Hematopoietic multipotent progenitor cell treated with erythropoietin and hydrocortisone succinate and interleukin-3 and kit ligand, for 8 days (in vitro differentiated cells): ENCODE measurements around the gene COL9A2.
A peak's percentile ranks its signal among the peaks of the same experiment; 100 is the strongest.

Experiments used
- DNase-seq: peaks from one replicate; pipeline ENCODE4 v3.0.0-alpha.2; 2015

COL9A2 gene

GRCh38 chr1:40317394-40318074, 448 bp upstream of the COL9A2 start:
- no peak for DNase-seq

- peak; percentile 18 for DNase-seq
Measured at GRCh38 chr1:40315795-40316594, 1.1 kb downstream of the COL9A2 start.

GRCh38 chr1:40315239-40315794, 1.8 kb downstream of the COL9A2 start:
- peak; percentile 83 for DNase-seq

GRCh38 chr1:40314721-40315238, 2.3 kb downstream of the COL9A2 start:
- DNase-seq = no peak

GRCh38 chr1:40313958-40314720, 2.9 kb downstream of the COL9A2 start:
- DNase-seq = no peak

- no peak for DNase-seq
Measured at GRCh38 chr1:40313329-40313957, 3.6 kb downstream of the COL9A2 start.

- peak; percentile 15 for DNase-seq
Measured at GRCh38 chr1:40312238-40313205, 4.6 kb downstream of the COL9A2 start.

- DNase-seq = no peak
Measured at GRCh38 chr1:40311692-40312091, 5.4 kb downstream of the COL9A2 start.

- no peak for DNase-seq
Measured at GRCh38 chr1:40310983-40311642, 6.0 kb downstream of the COL9A2 start.

- no peak for DNase-seq
Measured at GRCh38 chr1:40310129-40310461, 7.0 kb downstream of the COL9A2 start.

GRCh38 chr1:40309374-40310128, 7.5 kb downstream of the COL9A2 start:
- no peak for DNase-seq

GRCh38 chr1:40308036-40308727, 8.9 kb downstream of the COL9A2 start:
- no peak for DNase-seq

- DNase-seq = no peak
Measured at GRCh38 chr1:40307186-40307585, 9.9 kb downstream of the COL9A2 start.

- no peak for DNase-seq
Measured at GRCh38 chr1:40306296-40306695, 10.8 kb downstream of the COL9A2 start.

- no peak for DNase-seq
Measured at GRCh38 chr1:40305871-40306270, 11.2 kb downstream of the COL9A2 start.

GRCh38 chr1:40305451-40305850, 11.6 kb downstream of the COL9A2 start:
- peak; percentile 31 for DNase-seq

GRCh38 chr1:40303790-40304189, 13.3 kb downstream of the COL9A2 start:
- DNase-seq = no peak

- no peak for DNase-seq
Measured at GRCh38 chr1:40303051-40303771, 13.9 kb downstream of the COL9A2 start.

- DNase-seq = no peak
Measured at GRCh38 chr1:40302475-40302874, 14.6 kb downstream of the COL9A2 start.
